ENCODE measurements around the gene TERC. TPM values are rescaled to one million over a fixed set of nuclear protein-coding genes. Genes with fewer than 3 reads are reported as not detected.
A peak's percentile ranks its signal among the peaks of the same experiment; 100 is the strongest.

The TERC gene
- polyA plus RNA-seq, 6 donors from 2014 or later, result 1.9 to 3.3 (median 1.9) TPM; not detected in 3

DNA sequence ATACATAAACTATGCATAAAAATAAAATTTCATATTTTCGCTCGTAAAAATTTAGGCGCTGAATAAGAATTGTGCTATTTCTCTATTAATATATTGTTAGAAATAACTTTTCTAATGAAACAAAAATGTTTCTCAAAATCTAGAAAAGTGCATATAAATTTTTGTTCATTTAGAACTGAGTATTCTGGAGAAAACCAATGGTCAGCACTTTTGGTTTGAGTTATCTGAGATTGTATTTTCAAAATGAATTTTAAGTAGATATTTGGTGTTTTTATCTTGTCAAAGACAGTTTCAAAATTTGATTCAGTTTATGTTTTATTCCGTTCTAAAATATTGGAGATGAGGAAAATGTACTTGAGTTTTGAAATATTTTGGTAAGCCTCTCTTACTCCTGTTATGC, 22.3 kb upstream of the TERC start:
- Mint-ChIP-seq H3K27me3 (no peaks in the 10 kb centered on the region), H3K36me3 (peaks cover 17 to 19% of the 10 kb centered on the region in 2 donors), H3K4me1 (peaks cover 0 to 9% (median 0%) of the 10 kb centered on the region in 3 donors), H3K4me3 (no peak overlapping the region), H3K9me3 (no peaks in the 10 kb centered on the region), H3K27ac (peak overlapping the region in 1 of 6 donors; percentile 42)
- DNase-seq (no peak), ATAC-seq (ENCODE audit: low read depth in 2 of 2) (no peak)

DNA sequence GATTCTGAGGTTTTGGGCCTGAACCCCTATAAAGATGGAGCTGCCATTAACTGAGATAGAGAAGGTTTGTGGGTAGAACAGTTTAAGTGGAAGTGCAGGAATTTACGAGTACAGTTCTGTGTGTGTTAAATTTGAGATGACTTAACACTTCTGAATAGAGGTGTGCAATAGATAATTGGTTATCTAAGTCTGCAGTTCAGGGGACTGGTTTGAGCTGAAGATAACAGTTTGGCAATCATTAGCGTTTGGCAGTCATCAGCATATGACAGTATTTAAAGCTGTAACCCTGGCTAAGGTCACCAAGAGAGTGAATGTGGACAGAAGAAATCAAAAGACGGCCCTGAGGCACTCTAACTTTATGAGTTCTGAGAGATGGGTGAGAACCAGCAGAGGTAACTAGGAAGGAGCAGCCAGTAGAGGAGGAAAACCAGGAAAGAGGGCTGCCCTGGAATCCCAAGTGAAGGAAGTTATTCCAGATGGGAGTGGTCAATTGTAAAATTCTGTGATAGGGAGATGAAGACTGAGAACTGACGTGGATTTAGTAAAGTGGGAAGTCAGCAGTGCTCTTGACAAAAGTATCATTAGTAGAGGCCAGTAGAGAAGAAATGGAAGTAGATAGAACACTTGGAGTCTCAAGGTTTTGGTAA, 16.5 kb upstream of the TERC start:
- peaks cover 33 to 41% of the 10 kb centered on the region in 2 donors for H3K36me3 Mint-ChIP-seq

DNA sequence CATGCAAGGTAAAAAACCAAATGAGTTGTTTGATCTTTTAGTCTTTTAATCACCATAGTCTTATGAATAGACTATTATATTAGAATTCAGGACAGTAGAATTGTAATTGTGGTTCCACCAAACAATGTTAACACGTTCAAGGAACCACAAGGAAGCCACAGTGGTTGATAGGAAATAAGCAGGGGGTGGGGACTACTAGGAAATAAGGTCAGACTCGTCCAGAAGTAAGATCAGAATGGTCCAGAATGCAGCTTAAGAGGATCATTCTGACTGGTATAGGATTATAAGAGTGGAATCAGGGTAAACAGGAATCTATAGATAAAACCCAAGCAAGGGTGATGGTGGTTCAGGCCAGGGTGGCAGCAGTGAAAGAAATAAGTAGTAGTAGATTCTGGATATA, 15.9 kb upstream of the TERC start:
- Mint-ChIP-seq H3K9me3 (no peaks in the 10 kb centered on the region), H3K36me3 (peaks cover 27 to 35% of the 10 kb centered on the region in 2 donors), H3K4me3 (no peak overlapping the region), H3K27ac (peak overlapping the region in 1 of 6 donors; percentile 8), H3K27me3 (no peaks in the 10 kb centered on the region), H3K4me1 (peaks cover 9 to 48% (median 24%) of the 10 kb centered on the region in 3 donors)
- no peak for ATAC-seq (ENCODE audit: low read depth in 2 of 2)
- no peak for DNase-seq

More for the DNA sequence above, 16.5 kb upstream of the TERC start:
- H3K4me3 Mint-ChIP-seq, result no peak overlapping the region
- no peak for ATAC-seq (ENCODE audit: low read depth in 2 of 2)
- peak overlapping the region in 1 of 6 donors; percentile 56 for H3K27ac Mint-ChIP-seq
- no peaks in the 10 kb centered on the region for H3K9me3 Mint-ChIP-seq
- no peak for DNase-seq
- H3K4me1 Mint-ChIP-seq, result peaks cover 5 to 48% (median 24%) of the 10 kb centered on the region in 3 donors
- no peaks in the 10 kb centered on the region for H3K27me3 Mint-ChIP-seq

DNA sequence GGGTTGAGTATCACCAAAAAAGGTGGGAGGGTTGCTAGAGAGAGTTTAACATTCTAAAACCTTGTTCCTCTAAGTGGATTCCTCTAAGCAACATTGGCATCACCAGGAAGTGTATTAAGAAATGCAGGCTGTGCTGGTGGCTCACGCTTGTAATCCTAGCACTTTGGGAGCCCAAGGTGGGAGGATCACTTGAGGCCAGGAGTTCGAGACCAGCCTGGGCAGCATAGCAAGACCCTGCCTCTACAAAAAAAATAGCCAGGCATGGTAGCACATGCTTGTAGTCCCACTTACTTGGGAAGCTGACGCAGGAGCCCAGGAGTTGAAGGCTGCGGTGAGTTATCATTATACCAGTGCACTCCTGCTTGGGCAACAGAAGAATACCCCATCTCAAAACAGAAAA, 13.0 kb upstream of the TERC start:
- Mint-ChIP-seq H3K9me3 (no peaks in the 10 kb centered on the region), H3K27ac (peak overlapping the region in 1 of 6 donors; percentile 67), H3K4me1 (peaks cover 33 to 68% (median 33%) of the 10 kb centered on the region in 3 donors), H3K27me3 (no peaks in the 10 kb centered on the region), H3K4me3 (peak overlapping the region in 1 of 8 donors; percentile 15), H3K36me3 (peaks cover 21 to 33% of the 10 kb centered on the region in 2 donors)
- no peak for DNase-seq
- no peak for ATAC-seq (ENCODE audit: low read depth in 2 of 2)

DNA sequence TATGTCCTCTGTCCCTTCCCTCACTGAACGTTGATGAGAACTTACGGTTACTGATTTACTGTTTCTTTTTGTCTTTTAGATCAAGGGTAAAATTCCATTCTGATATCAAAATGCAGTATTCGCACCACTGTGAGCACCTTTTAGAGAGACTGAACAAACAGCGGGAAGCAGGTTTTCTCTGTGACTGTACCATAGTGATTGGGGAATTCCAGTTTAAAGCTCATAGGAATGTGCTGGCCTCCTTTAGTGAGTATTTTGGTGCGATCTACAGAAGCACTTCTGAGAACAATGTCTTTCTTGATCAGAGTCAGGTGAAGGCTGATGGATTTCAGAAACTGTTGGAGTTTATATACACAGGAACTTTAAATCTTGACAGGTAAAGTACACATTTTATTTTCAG, 9.3 kb upstream of the TERC start:
- Mint-ChIP-seq H3K9me3 (peaks cover 0 to 8% (median 0%) of the 10 kb centered on the region in 7 donors), H3K27me3 (peaks cover 0 to 4% (median 0%) of the 10 kb centered on the region in 3 donors), H3K4me3 (peak overlapping the region; percentile 97 to 100 (median 99)), H3K27ac (peak overlapping the region; percentile 99 to 100 (median 99)), H3K4me1 (peaks cover 21 to 59% (median 44%) of the 10 kb centered on the region in 3 donors), H3K36me3 (peaks cover 10% of the 10 kb centered on the region in 2 donors)
- ATAC-seq (ENCODE audit: low read depth in 2 of 2) (no peak), DNase-seq (no peak)

DNA sequence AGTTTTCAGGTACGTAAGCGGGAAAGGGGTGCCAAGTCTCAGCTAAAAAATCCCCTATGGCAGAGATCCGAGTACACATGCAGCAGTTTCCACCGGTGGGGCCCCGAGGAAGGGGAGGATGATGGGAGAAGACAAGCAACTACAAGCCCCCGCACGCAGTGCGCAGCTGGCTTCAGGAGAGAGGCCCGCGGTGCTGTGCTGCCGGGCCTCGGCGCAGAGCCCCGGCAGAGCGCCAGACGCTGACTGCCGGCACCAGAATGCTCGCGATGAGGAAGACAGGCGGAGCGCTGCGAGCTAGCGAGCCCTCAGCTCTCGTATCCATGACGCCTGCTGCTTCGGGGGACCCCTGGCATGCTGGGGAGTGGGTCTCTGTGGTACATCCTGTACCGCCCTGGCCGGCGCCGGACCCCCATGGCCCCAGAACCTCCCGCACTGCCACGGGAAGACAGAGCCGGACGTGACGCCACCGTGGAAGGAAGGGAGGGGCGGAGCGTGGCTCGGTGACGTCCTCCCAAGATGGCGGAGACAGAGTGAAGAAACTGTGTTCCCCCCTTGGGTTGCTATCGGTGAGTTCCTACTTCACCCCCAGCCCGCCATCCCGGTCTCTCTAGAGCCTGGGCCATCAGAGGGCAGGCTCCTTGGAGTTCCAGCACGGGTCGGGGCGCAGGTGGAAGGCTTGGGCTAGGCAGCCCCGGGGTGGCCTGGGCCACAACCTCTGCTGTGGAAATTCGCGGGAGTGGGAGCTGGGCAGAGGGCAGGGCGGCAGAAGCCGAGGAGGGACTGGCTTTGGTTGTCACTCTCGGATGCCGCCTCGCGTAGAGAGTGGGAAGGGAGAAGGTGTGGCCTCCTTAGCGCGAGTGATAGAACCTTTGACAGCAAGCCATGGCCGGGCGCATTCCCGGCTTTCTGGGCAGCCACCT, 8.3 kb upstream of the TERC start, which contains the start of gene MYNN:
Gene MYNN, plus strand, starts transcription at position 500 of the 920 bp plus-strand sequence. CDS start 900 bp downstream, outside the sequence.
- ATAC-seq (ENCODE audit: low read depth in 2 of 2) (peak; percentile 78 to 79), DNase-seq (peak; percentile 93)
- peaks cover 4 to 8% of the 10 kb centered on the region in 2 donors for H3K36me3 Mint-ChIP-seq
- peaks cover 0 to 4% (median 0%) of the 10 kb centered on the region in 3 donors for H3K27me3 Mint-ChIP-seq
- H3K4me3 Mint-ChIP-seq, result peak within 1 kb of the TSS; percentile 97 to 100 (median 99)
- H3K4me1 Mint-ChIP-seq, result peaks cover 19 to 53% (median 44%) of the 10 kb centered on the region in 3 donors
- H3K9me3 Mint-ChIP-seq, result peaks cover 0 to 8% (median 0%) of the 10 kb centered on the region in 7 donors
- peak within 1 kb of the TSS; percentile 99 to 100 (median 99) for H3K27ac Mint-ChIP-seq

DNA sequence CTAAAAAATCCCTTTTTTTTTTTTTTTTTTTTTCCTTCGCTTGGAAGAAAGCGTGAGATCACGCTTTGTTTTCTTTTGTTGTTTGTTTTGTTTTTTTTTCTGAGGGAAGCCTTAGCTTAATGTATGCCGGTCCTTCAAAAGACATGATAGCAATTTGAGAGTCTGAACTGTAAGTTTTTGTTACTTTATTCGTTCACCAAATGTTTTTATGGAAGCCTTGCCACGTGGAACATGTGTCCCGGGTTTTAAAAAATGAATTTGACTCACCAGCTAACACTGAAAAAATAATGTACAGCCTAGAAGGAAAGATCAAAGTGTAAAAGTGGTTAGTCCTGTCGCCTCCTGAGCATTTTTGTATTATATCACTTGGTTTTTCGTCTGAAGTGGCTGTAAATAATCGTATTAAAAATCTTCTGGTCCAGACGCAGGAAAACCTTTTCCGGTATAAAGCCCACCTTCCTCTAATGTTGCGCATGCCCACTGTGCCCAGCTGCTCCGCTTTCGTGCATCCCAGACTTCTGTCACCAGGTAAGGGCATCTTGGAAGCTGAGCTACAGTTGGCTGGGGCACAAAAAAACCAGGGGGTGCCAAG, 7.5 kb upstream of the TERC start:
- Mint-ChIP-seq H3K4me1 (peaks cover 22 to 45% (median 44%) of the 10 kb centered on the region in 3 donors), H3K27me3 (peaks cover 0 to 4% (median 0%) of the 10 kb centered on the region in 3 donors), H3K4me3 (peak overlapping the region; percentile 97 to 100 (median 99)), H3K9me3 (peaks cover 0 to 12% (median 0%) of the 10 kb centered on the region in 7 donors), H3K27ac (peak overlapping the region; percentile 99 to 100 (median 99)), H3K36me3 (peaks cover 4 to 8% of the 10 kb centered on the region in 2 donors)
- DNase-seq (no peak), ATAC-seq (ENCODE audit: low read depth in 2 of 2) (peak; percentile 22 to 27)

DNA sequence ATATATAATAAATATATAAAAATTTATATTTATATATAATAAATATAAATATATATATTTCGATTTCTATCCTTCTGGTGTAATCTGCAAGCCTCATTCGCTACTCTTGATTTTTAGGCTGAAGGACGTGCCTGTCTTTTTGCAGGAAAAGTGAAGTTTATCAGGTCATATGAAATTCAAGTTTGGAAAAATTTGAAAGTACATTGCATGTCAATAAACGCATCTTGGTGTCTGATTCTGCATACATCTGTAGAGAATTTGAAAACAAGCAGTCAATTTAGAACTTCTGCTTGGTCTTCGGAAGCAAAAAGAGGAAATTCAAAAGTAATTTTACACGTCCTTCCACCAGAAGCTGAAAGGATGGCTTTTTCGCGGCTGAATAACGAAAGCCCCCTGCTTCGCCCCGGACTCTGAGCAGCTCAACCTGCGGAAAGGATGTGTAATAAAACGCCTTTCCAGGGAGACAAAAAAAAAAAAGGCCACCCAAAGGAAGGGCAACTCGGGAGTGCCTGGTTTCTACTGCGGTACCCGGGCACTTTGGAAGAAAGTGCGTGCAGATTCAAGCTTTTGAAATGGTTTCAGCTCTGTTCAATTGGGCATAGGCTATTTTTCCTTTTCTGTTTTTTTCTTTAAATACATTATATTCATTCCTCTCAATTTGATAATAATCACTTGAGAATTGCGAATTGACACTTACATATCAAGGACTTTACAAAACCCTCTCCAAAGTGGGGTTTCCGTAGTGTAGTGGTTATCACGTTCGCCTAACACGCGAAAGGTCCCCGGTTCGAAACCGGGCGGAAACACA, 6.8 kb upstream of the TERC start:
- Mint-ChIP-seq H3K9me3 (peaks cover 0 to 12% (median 0%) of the 10 kb centered on the region in 7 donors), H3K27ac (peak overlapping the region; percentile 99 to 100 (median 99)), H3K4me1 (peaks cover 22 to 46% (median 38%) of the 10 kb centered on the region in 3 donors), H3K36me3 (peaks cover 4 to 8% of the 10 kb centered on the region in 2 donors), H3K4me3 (peak overlapping the region; percentile 97 to 100 (median 99)), H3K27me3 (peaks cover 0 to 4% (median 0%) of the 10 kb centered on the region in 3 donors)
- ATAC-seq (ENCODE audit: low read depth in 2 of 2) (peak; percentile 10 to 16), DNase-seq (peak; percentile 81)

DNA sequence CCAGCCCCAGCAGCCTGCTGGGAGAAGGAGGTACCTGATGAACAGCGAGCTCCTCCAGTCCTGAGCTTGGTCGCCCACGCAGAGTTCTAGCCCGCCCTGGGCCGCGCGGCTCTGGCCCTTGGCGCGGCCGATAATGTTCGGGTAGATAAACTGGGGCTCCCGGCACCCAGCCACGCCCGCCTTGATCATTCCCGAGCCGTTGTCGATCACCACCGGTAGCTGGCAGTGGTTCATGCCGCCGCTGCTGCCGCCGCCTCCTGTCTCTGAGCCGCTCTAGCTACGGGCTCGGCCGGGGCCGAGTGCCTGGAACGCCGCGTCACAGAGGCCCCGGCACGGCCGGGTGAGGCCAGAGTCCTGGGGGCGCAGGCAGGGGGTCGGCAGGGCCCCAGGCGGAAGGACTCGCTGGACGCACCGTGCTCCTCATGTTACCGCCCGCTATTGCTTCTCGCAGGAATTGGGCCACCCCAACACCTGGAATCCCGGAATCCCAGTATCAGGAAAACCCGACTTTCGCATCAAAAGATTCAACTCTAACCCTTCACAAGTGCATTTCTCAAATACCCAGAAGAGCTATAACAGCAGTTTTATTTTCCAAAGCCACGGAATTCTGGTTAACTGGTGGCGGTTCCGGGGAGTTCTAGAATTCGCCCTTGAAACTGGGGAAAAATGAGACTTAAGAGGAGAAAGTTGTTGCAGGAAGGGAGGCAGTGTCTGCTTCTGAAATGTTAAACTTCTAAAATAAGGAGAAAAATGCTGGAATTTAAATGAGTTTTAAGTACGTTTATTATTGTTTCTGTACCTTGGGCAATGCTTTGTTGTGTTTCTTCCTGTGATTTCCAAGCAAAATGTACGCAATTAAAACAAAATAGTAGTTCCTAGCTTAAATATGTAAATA, 4.7 kb upstream of the TERC start, which contains the start of gene ACTRT3:
Gene ACTRT3, minus strand, starts transcription at position 275 of the 895 bp plus-strand sequence. Its CDS starts 41 bp downstream, at position 234.
- Mint-ChIP-seq H3K27me3 (peaks cover 0 to 4% (median 0%) of the 10 kb centered on the region in 3 donors), H3K4me1 (peaks cover 17 to 40% (median 27%) of the 10 kb centered on the region in 3 donors), H3K36me3 (peaks cover 4 to 8% of the 10 kb centered on the region in 2 donors), H3K27ac (peak within 1 kb of the TSS; percentile 65 to 92 (median 84)), H3K4me3 (peak within 1 kb of the TSS; percentile 84 to 93 (median 92)), H3K9me3 (peaks cover 0 to 22% (median 5%) of the 10 kb centered on the region in 7 donors)
- DNase-seq, result peak; percentile 48
- ATAC-seq (ENCODE audit: low read depth in 2 of 2), result peak; percentile 6

DNA sequence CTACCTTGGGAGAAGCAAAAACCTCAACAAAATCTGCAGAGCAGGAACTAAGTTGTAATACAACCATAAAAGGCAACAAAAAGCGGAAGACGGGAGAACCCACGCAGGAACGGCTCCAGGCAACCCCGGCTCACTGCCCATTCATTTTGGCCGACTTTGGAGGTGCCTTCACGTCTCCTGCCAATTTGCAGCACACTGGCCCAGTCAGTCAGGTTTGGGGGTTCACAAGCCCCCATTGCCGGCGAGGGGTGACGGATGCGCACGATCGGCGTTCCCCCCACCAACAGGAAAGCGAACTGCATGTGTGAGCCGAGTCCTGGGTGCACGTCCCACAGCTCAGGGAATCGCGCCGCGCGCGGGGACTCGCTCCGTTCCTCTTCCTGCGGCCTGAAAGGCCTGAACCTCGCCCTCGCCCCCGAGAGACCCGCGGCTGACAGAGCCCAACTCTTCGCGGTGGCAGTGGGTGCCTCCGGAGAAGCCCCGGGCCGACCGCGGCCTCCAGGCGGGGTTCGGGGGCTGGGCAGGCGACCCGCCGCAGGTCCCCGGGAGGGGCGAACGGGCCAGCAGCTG, 463 bp downstream of the TERC start:
- no peaks in the 10 kb centered on the region for H3K27me3 Mint-ChIP-seq
- DNase-seq, result peak; percentile 74
- peak overlapping the region; percentile 87 to 99 (median 98) for H3K27ac Mint-ChIP-seq
- H3K9me3 Mint-ChIP-seq, result peaks cover 0 to 14% (median 5%) of the 10 kb centered on the region in 7 donors
- ATAC-seq (ENCODE audit: low read depth in 2 of 2), result peak; percentile 57 to 59
- H3K36me3 Mint-ChIP-seq, result no peaks in the 10 kb centered on the region
- H3K4me1 Mint-ChIP-seq, result peaks cover under 1 to 29% (median 17%) of the 10 kb centered on the region in 3 donors
- peak overlapping the region; percentile 91 to 100 (median 97) for H3K4me3 Mint-ChIP-seq

DNA sequence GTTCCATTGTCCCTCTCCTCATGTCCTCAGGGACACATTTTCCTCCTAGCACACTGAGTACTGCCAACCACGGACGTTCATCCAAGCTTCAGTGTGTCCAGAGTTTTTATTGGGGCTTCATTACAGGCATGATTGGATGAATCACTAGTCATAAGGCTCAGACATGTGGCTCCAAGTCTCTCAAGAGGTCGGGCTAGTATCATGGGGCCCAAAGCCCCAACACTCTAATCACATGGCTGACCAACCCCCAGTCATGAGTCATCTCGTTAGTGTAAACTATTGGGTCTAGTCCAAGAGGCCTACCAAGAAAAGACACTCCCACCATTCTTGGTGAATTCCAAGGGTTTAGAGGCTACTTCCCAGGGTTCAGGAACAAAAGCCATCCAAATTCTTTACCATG, 4.4 kb downstream of the TERC start:
- peaks cover 0 to 10% (median under 1%) of the 10 kb centered on the region in 3 donors for H3K27me3 Mint-ChIP-seq
- ATAC-seq (ENCODE audit: low read depth in 2 of 2), result no peak

More for the DNA sequence above, 4.4 kb downstream of the TERC start:
- Mint-ChIP-seq H3K4me3 (no peak overlapping the region), H3K9me3 (peaks cover 0 to 5% (median 0%) of the 10 kb centered on the region in 7 donors), H3K36me3 (no peaks in the 10 kb centered on the region), H3K4me1 (peaks cover 7 to 28% (median 12%) of the 10 kb centered on the region in 3 donors), H3K27ac (no peak overlapping the region)
- no peak for DNase-seq

Measured in naive B cell (primary cell).